ENCODE measurements around the gene LRRIQ3.
"Not testable (repeated sequence)": the region's sequence is repeated elsewhere in the genome, so short reads cannot be mapped to it uniquely, and the experiment has no call there.

Gene LRRIQ3, protein sequence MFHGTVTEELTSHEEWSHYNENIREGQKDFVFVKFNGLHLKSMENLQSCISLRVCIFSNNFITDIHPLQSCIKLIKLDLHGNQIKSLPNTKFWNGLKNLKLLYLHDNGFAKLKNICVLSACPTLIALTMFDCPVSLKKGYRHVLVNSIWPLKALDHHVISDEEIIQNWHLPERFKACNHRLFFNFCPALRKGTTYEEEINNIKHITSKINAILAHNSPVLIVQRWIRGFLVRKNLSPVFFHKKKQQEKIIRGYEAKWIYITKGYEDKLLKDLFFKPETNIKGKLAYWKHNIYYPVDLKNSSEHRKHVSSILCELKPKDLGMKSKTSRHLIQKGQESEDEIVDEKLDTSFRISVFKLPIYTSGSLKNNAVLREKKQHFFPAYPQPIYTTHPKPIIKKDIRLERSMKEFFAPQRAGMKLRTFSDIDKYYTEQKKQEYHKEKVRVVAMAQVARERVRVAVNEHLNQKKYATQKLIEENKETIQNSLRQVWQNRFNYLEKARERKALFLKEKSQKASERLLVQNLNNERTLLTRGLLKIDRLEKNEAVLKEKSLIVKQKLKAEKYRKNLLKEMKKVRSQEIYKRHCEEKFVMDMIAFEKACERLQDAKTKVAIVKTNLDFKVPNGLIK

GRCh38 chr1:74197657-74198552 lies at the start of gene LRRIQ3, which contains the start of gene FPGT:
LRRIQ3 (minus strand) TSS chr1:74198176; CDS start chr1:74183684, 14,492 bp downstream.
FPGT (plus strand) TSS chr1:74198242; CDS start chr1:74198279, 37 bp downstream.
- peak; percentile 91 for DNase-seq (ENCODE audit: low read depth)

DNA sequence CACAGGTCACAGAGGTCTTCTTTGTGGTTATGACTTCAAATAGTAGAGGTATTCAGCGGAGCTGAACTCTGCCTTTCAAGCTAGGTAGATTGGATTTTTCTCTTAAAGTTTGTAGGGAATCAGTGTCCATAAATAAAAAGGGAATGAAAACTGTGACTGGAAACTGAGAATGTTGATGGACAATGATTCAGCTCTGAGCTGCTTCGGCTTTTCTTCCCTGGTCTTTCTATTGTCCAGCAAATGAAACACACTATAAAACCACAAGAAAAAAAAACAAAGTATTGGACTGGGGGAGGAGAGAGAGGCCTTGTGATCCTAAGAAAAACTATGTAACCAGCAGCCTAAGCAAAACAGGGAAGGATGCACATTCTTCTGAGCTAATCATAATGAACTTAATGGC lies 48.3 kb upstream of the LRRIQ3 start:
- DNase-seq (ENCODE audit: low read depth) = no peak

GRCh38 chr1:74245168-74245772 lies 47.3 kb upstream of the LRRIQ3 start:
- no peak for DNase-seq (ENCODE audit: low read depth)

DNA sequence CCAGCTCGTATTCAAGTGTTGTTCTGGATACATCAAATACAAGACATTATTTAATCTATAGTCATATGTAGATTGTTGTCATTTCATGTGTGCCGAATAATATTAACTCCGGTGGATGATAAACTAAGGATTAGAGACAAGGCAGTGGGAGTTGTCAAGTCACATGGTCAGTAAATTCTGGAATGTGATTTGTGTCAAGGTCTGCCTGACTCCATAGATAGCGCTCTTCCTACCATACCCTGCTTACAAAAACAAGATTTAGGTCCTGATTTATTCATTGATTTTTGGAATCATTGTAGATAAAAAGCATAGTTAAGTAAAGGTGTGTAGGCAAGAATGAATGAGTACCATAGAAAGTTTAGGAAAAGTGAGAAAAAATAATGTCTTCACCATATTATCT lies 39.8 kb upstream of the LRRIQ3 start:
- no peak for DNase-seq (ENCODE audit: low read depth)

- DNase-seq (ENCODE audit: low read depth) = no peak
Observed at GRCh38 chr1:74237035-74237434, 39.1 kb upstream of the LRRIQ3 start.

GRCh38 chr1:74236440-74236839 lies 38.5 kb upstream of the LRRIQ3 start:
- no peak for DNase-seq (ENCODE audit: low read depth)

- DNase-seq (ENCODE audit: low read depth) = no peak
Observed at GRCh38 chr1:74235153-74235552, 37.2 kb upstream of the LRRIQ3 start, which contains the start of gene TNNI3K. TNNI3K (plus strand) TSS chr1:74235387; CDS start chr1:74235452, 65 bp downstream.

GRCh38 chr1:74223453-74223852 lies 25.5 kb upstream of the LRRIQ3 start:
- no peak for DNase-seq (ENCODE audit: low read depth)

DNA sequence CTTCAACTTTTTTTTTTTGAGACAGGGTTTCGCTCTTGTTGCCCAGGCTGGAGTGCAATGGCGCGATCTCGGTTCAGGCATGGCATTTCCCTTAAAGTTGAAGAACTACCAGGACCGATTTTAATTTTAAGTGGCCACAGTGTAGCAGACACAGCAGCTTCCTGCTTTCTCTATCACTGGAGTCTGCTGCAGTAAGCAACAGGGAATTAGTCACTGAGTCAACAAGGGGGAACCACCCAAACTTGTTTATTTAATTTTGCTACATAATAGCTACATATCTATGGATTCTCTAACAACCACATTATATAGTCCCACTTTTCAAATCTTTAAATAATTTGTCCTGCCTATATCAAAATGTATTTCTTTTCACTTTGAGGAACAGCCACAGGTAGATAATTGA lies 24.7 kb upstream of the LRRIQ3 start:
- DNase-seq (ENCODE audit: low read depth) = no peak

GRCh38 chr1:74215229-74215628 lies 17.3 kb upstream of the LRRIQ3 start:
- DNase-seq (ENCODE audit: low read depth) = no peak

- no peak for DNase-seq (ENCODE audit: low read depth)
Observed at GRCh38 chr1:74205266-74205665, 7.3 kb upstream of the LRRIQ3 start.

DNA sequence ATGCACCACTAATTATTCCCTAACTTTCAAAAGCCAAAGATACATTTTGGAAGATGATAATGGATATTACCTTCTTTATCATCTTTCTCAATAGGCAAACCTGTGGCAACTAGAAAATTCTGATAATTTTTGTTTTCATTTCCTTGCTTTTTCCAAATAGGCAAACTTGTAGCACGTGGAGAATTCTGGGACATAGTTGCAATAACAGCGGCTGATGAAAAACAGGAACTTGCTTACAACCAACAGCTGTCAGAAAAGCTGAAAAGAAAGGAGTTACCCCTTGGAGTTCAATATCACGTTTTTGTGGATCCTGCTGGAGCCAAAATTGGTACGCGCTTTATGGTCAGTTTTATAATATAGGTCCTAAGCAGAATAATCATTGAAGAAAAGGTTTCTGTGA lies 1.5 kb upstream of the LRRIQ3 start:
- DNase-seq (ENCODE audit: low read depth) = no peak

GRCh38 chr1:74197255-74197654 lies 721 bp downstream of the LRRIQ3 start:
- DNase-seq (ENCODE audit: low read depth) = no peak

DNA sequence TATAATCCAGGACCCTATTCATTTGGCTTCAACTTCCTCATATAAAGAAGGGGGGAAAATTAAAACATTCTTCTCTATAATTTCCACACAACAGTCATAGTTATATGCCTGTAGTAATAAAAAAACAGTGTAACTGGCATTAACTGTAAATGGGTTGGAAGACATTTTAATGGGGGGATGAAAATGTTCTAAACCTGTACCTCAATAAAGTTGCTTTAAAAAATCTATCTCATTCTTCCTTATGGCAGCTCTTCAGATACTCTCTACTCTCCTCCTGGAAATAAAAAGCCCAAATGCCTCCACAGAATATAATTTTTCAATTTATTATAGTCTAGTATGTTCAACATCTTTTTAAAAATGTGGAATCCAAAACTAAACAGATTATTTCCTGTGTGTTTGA lies 2.6 kb downstream of the LRRIQ3 start:
- DNase-seq (ENCODE audit: low read depth) = no peak

DNA sequence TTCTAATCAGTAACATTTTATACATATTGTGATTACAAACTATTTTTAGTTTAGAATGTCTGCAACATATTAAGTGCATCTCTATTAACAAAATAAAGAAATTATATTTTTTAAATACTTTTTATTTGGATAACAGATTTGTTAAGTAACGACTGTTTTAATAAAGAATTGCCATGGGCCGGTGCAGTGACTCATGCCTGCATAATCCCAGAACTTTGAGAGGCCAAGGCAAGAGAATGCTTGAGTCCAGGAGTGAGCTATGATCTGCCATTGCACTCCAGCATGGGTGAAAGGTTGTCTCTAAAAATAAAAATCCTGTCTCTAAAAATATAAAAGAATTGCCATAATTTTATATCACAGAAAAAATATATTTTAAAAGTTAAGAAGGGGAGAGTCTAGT lies 4.1 kb downstream of the LRRIQ3 start:
- DNase-seq (ENCODE audit: low read depth) = no peak

GRCh38 chr1:74180490-74180889 lies 17.5 kb downstream of the LRRIQ3 start:
- DNase-seq (ENCODE audit: low read depth) = no peak

DNA sequence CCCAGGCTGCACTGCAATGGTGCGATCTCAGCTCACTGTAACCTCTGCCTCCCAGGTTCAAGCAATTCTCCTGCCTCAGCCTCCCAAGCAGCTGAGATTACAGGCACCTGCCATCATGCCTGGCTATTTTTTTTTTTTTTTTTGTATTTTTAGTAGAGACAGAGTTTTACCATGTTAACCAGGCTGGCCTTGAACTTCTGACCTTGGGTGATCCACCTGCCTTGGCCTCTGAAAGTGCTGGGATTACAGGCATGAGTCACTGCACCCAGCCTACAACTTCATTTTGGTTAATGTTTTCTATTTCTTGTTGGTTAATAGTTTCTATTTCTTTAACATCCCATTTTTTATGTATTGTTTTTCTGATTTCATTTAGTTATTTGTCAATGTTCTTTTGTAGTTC lies 23.6 kb downstream of the LRRIQ3 start:
- DNase-seq (ENCODE audit: low read depth) = not testable (repeated sequence)

- no peak for DNase-seq (ENCODE audit: low read depth)
Observed at GRCh38 chr1:74162333-74162732, 35.6 kb downstream of the LRRIQ3 start.

DNA sequence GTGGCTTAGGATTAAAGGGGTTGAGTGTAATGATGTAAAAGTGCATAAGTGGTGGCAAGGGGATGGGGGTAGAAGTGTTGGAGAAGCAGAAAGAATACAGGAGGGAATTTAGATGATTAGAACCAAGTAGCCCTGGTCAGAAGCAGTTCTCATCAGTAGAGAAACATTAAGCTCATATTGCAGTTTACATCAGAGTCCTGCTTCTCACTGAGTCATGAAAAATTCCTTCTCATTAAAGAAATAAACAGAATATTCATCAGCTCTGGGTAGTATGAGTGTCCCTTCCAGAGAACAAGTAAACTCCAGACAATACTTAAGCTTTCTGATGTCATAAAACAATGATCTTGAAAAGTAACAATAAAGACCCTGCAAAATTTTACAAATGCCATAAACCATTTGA lies 36.5 kb downstream of the LRRIQ3 start:
- DNase-seq (ENCODE audit: low read depth) = no peak

DNA sequence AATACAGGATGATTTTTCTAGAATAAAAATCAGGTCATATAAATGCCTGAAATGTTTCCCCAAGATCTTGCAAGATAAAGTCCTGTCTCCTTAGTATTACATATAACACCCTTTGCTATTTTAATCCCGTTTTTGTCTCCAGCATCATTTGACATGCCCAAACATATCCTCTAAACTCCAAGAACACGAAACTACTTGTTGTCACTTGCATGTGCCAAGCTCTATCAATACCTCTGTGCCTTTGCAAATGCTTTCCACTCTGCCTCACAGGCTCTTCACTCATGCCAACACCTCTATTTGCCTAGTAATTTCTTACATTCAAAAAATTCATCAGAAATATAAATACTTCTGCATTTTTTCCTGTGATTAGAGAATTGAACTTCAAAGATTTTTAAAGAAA lies 37.9 kb downstream of the LRRIQ3 start:
- no peak for DNase-seq (ENCODE audit: low read depth)

- DNase-seq (ENCODE audit: low read depth) = no peak
Observed at GRCh38 chr1:74145086-74145485, 52.9 kb downstream of the LRRIQ3 start.

GRCh38 chr1:74117370-74117769 lies 80.6 kb downstream of the LRRIQ3 start:
- not testable (repeated sequence) for DNase-seq (ENCODE audit: low read depth)

Data from stimulated activated CD8-positive, alpha-beta memory T cell treated with anti-CD3 and anti-CD28 coated beads, Interleukin-7, amount 100 ng/mL, for 24 hours (primary cell).